Measurements from ENCODE around the gene TRIM38.

- no peak for TF ChIP-seq TAF1 (IDR thresholded peaks at IDR 0.05; ENCODE audit: borderline replicate concordance, low read depth, low read length)
- no peak for TF ChIP-seq POLR2A (IDR thresholded peaks at IDR 0.05; ENCODE audit: low read depth, low read length)
Observed at GRCh38 chr6:25925876-25926275, 36.7 kb upstream of the TRIM38 start.
